ENCODE measurements around the gene ASCC1. TPM values are rescaled to one million over a fixed set of nuclear protein-coding genes. Genes with fewer than 3 reads are reported as not detected.

The ASCC1 gene
- total and polyA plus RNA-seq, 2 of the 4 experiments (the other 2 are of a cell fraction), result 15.9 to 21.0 TPM

GRCh38 chr10:72167118-72167517 is 49.0 kb downstream of the ASCC1 start:
- ChIA-PET CTCF (interaction anchor here (0.6 to 1.2 kb wide), 2 partner anchors 16 to 54 kb away, joined by 4 read pairs; no protein-coding TSS in a partner anchor), POLR2A (ENCODE audit: unreplicated experiment) (no interaction called here)
- H3K14ac ChIP-seq (replicated peaks; ENCODE audit: low read depth, low read length), result no peak overlapping the region
- no peak overlapping the region for H3K18ac ChIP-seq (ENCODE audit: low read depth, low read length)
- H4K5ac ChIP-seq (ENCODE audit: low read depth, low read length), result no peak overlapping the region
- no peaks in the 10 kb centered on the region for H3K27me3 ChIP-seq (ENCODE audit: control insufficient read depth, insufficient read depth, low read length)
- TF ChIP-seq SMC3 (IDR thresholded peaks at IDR 0.05; ENCODE audit: low read depth, low read length), result no peak
- TF ChIP-seq RCOR1 (IDR thresholded peaks at IDR 0.05; ENCODE audit: insufficient replicate concordance, low read length), result no peak
- no peak for TF ChIP-seq USF2 (IDR thresholded peaks at IDR 0.05; ENCODE audit: low read depth, low read length)
- TF ChIP-seq MXI1 (IDR thresholded peaks at IDR 0.05; ENCODE audit: borderline replicate concordance, low read depth, low read length), result no peak
- no peak for TF ChIP-seq MAFK (IDR thresholded peaks at IDR 0.05; ENCODE audit: low read depth, low read length)
- no peak for TF ChIP-seq NFE2L2 (IDR thresholded peaks at IDR 0.05; ENCODE audit: low read depth, low read length)
- no peak for TF ChIP-seq CHD1 (IDR thresholded peaks at IDR 0.05; ENCODE audit: low read depth, low read length)
- no peak for TF ChIP-seq FOS (IDR thresholded peaks at IDR 0.05; ENCODE audit: low read depth, low read length)
- TF ChIP-seq MAZ (IDR thresholded peaks at IDR 0.05; ENCODE audit: borderline replicate concordance, low read depth, low read length), result no peak
- no peak for TF ChIP-seq BHLHE40 (IDR thresholded peaks at IDR 0.05; ENCODE audit: low read depth, low read length)
- TF ChIP-seq CEBPB (IDR thresholded peaks at IDR 0.05; ENCODE audit: low read depth, low read length), result no peak
- TF ChIP-seq CTCF (conservative IDR thresholded peaks at IDR 0.05; ENCODE audit: low read depth, low read length), result no peak
- TF ChIP-seq RAD21 (IDR thresholded peaks at IDR 0.05; ENCODE audit: low read length), result no peak
- no peak for TF ChIP-seq POLR2A (IDR thresholded peaks at IDR 0.05; ENCODE audit: low read depth, low read length)
- TF ChIP-seq ELK1 (IDR thresholded peaks at IDR 0.05; ENCODE audit: borderline replicate concordance, low read depth, low read length), result no peak
- H4K8ac ChIP-seq (ENCODE audit: low read depth in 2 of 2, low read length in 2 of 2), result no peak overlapping the region
- dilution Hi-C loops (cut with HindIII; ENCODE audit: low sequenced_read_pairs, unreplicated experiment) (no loop called here), in situ Hi-C loops (cut with MboI; ENCODE audit: low sequenced_read_pairs) (no loop called here), intact Hi-C loops (cut with micrococcal nuclease) (no loop called here)
- H2AK5ac ChIP-seq (ENCODE audit: low read depth, low read length), result no peak overlapping the region
- no peaks in the 10 kb centered on the region for H4K20me1 ChIP-seq (ENCODE audit: insufficient read depth, low read length)
- ATAC-seq (ENCODE audit: low read depth), result no peak
- no peak overlapping the region for H3K4ac ChIP-seq (ENCODE audit: low read depth, low read length)
- no CpG with 5 or more reads among the region's 3 CpGs for WGBS, 2 experiments (ENCODE audit: extremely low coverage in 2 of 2, insufficient read length in 1 of 2)
- no TSS peak for BruUV-seq (replicated peaks)
- H3K79me1 ChIP-seq (ENCODE audit: low read depth in 1 of 2, low read length in 2 of 2), result no peaks in the 10 kb centered on the region; a peak in 1 of 4 replicates
- H3K9ac ChIP-seq (ENCODE audit: low read depth, low read length), result no peak overlapping the region
- H4K91ac ChIP-seq (ENCODE audit: insufficient read depth, low read depth, low read length), result no peak overlapping the region
- H2BK15ac ChIP-seq (ENCODE audit: low read depth, low read length), result no peak overlapping the region
- H3K23ac ChIP-seq (ENCODE audit: low read depth, low read length), result no peak overlapping the region
- no peaks in the 10 kb centered on the region for H3K9me1 ChIP-seq (ENCODE audit: insufficient read depth, low read length)
- H3K4me1 ChIP-seq (ENCODE audit: control insufficient read depth, insufficient read depth, low read length), result no peaks in the 10 kb centered on the region
- H3K56ac ChIP-seq (ENCODE audit: extremely low read depth, insufficient read depth, low read length), result no peak overlapping the region
- no peak overlapping the region for H3K4me2 ChIP-seq (ENCODE audit: low read depth, low read length)
- H2BK5ac ChIP-seq (ENCODE audit: low read depth, low read length, poor library complexity, severe bottlenecking), result no peak overlapping the region
- no peaks in the 10 kb centered on the region for H3K9me3 ChIP-seq (ENCODE audit: control insufficient read depth, insufficient read depth, low read length)
- no peak overlapping the region for H2AFZ ChIP-seq (replicated peaks; ENCODE audit: low read length, poor library complexity)
- no peak overlapping the region for H3K4me3 ChIP-seq (ENCODE audit: insufficient read depth, low read depth, low read length)
- H2BK20ac ChIP-seq (ENCODE audit: low read depth, low read length), result no peak overlapping the region
- DNase-seq, result no peak
- H3K27ac ChIP-seq (ENCODE audit: insufficient read depth, low read length), result no peak overlapping the region
- no peak overlapping the region for H2BK120ac ChIP-seq (ENCODE audit: low read depth, low read length)
- no peak overlapping the region for H2AK9ac ChIP-seq (replicated peaks; ENCODE audit: low read depth, low read length, poor library complexity)
- H3K36me3 ChIP-seq (ENCODE audit: control insufficient read depth, insufficient read depth, low read length), result no peaks in the 10 kb centered on the region

All from IMR-90 (cell line).